ENCODE data around the gene CPA1.

CPA1 gene

DNA sequence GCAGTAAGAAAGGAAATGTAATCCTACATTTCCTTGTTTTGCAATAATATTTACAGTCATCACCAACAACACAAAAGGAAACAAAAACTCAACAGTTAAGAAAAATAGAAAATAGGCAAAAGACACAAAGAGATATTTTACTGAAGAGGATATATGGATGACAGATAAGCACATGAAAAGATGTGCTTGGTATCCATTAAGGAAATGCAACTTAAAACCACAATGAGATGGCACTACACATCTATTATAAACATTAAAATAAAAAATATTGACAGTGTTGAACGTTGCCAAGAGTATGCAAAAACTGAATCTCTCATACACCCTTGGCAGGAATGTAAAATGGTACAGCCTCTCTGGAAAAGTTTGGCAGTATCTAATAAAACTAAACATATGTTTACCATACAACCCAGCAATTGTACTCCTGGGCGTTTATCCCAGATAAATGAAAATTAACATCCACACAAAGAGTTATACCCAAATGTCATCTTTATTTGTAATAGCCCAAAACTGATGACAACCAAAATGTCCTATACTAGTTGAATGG is 55.1 kb downstream of the CPA1 start:
- no peak overlapping the region for H3K4me3 ChIP-seq (ENCODE audit: low read depth in 1 of 2, low read length in 2 of 2)
- H3K36me3 ChIP-seq (ENCODE audit: control insufficient read depth in 1 of 2, insufficient read depth in 2 of 2, low read length in 2 of 2), result no peaks in the 10 kb centered on the region
- no peaks in the 10 kb centered on the region for H3K27me3 ChIP-seq (ENCODE audit: low read depth, low read length)
- no peaks in the 10 kb centered on the region for H3K9me3 ChIP-seq (ENCODE audit: control insufficient read depth in 1 of 2, low read length in 2 of 2)
- H3K27ac ChIP-seq (ENCODE audit: low read length), result no peak overlapping the region
- peaks cover 6 to 11% of the 10 kb centered on the region in 2 donors for H3K4me1 ChIP-seq (ENCODE audit: control insufficient read depth in 1 of 2, insufficient read depth in 2 of 2, low read length in 2 of 2)

- peaks cover 2 to 6% of the 10 kb centered on the region in 2 donors for H3K4me1 ChIP-seq (ENCODE audit: control insufficient read depth in 1 of 2, insufficient read depth in 2 of 2, low read length in 2 of 2)
- no peak overlapping the region for H3K27ac ChIP-seq (ENCODE audit: low read length)
- H3K9me3 ChIP-seq (ENCODE audit: control insufficient read depth in 1 of 2, low read length in 2 of 2), result no peaks in the 10 kb centered on the region
- H3K4me3 ChIP-seq (ENCODE audit: low read depth in 1 of 2, low read length in 2 of 2), result no peak overlapping the region
- no peaks in the 10 kb centered on the region for H3K36me3 ChIP-seq (ENCODE audit: control insufficient read depth in 1 of 2, insufficient read depth in 2 of 2, low read length in 2 of 2)
- no peaks in the 10 kb centered on the region for H3K27me3 ChIP-seq (ENCODE audit: low read depth, low read length)
These were observed 56.0 kb downstream of the CPA1 start for GRCh38 chr7:130436253-130436652.

Measured in muscle layer of duodenum (tissue), 2 donors.